Esophagus (tissue), 2 donors: Measurements from ENCODE around the gene C1orf122. TPM values are rescaled to one million over a fixed set of nuclear protein-coding genes. Genes with fewer than 3 reads are reported as not detected.
A peak's percentile ranks its signal among the peaks of the same experiment; 100 is the strongest.

ENCODE experiments used
- H3K27ac ChIP-seq, 2 donors: one replicate each; pipeline ENCODE4 v1.5.1; 2013; ENCODE audit warnings: low read depth in 2 of 2, mild to moderate bottlenecking in 2 of 2, inconsistent platforms in 1 of 2, low read length in 1 of 2, moderate library complexity in 1 of 2
- H3K27me3 ChIP-seq, 2 donors: one replicate each; pipeline ENCODE4 v1.6.1; 2013; ENCODE audit warnings: low read length in 2 of 2, control low read depth in 1 of 2, mild to moderate bottlenecking in 1 of 2; ENCODE audit not compliant: insufficient read depth in 2 of 2, control insufficient read depth in 1 of 2
- H3K36me3 ChIP-seq, 2 donors: one replicate each; pipeline ENCODE4 v1.6.1; 2013; ENCODE audit warnings: low read length in 1 of 2; ENCODE audit not compliant: control insufficient read depth in 2 of 2, insufficient read depth in 2 of 2
- H3K4me1 ChIP-seq, 2 donors: one replicate each; pipeline ENCODE4 v1.6.1; 2013; ENCODE audit warnings: low read length in 1 of 2; ENCODE audit not compliant: control insufficient read depth in 2 of 2, insufficient read depth in 2 of 2
- H3K4me3 ChIP-seq, 2 donors: one replicate each; pipeline ENCODE4 v1.5.1; 2013; ENCODE audit warnings: low read length in 2 of 2, mild to moderate bottlenecking in 2 of 2, low read depth in 1 of 2, moderate library complexity in 1 of 2
- H3K9me3 ChIP-seq, 2 donors: one replicate each; pipeline ENCODE4 v1.6.1; 2013; ENCODE audit warnings: mild to moderate bottlenecking in 2 of 2, low read depth in 1 of 2, low read length in 1 of 2, moderate library complexity in 1 of 2; ENCODE audit not compliant: control insufficient read depth in 2 of 2, insufficient read depth in 1 of 2
- WGBS, 2 donors: extraction: QIAGEN DNeasy Blood & Tissue Kit; methylation state at CpG; one replicate each; pipeline ENCODE4 v1.1.7; 2013; 5-methylcytosine and 5-hydroxymethylcytosine counted together
- polyA plus RNA-seq, 2 donors: library from polyadenylated mRNA; stranded (reverse); fragments of 200-250 nt; gene quantifications; one replicate each; pipeline ENCODE4 v1.2.3, GENCODE V29; 2013
- donor health status: healthy with polysubstance abuse.
- donor health status: Bipolar disorder and iron deficiency.

Gene C1orf122
- polyA plus RNA-seq, result 10 to 100 TPM; 19.3 to 39.0 TPM

DNA sequence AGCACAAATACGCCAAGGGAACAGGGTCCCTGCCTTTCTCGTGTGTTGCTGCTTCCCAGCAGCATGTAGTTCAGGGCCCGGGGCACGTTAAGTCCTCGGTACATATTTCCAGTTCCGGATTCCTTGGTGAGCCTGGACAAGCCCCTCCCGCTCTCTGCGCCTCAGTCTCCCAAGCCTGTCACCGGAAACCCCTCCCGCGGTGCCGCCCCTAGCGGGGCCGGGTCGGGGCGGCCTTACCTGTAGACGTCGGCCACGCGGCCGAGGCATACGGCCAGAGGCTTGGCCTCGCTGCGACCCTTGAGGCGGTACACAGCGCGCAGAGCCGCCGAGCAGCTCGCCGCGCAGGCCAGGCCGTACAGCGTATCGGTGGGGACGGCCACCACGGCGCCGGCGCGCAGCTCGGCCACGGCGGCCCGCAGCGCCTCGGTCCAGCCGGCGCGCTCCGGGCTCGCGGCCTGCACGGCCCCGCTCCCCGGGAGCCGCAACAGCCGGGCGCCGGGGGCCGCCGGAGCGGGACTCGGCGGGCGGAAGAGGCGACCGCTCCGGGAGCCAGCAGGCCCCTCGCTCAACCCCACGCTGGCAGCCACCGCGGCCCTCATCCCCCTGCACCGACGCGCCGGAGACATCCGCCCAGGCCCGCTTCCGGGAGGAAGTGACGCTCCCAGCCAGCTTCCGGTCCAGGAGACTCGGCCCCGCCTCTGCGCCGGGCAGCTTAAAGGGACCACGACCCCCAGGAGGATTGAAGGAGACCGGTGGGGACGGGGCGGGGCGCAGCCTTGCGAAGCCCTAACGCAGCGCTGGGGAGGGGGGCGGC lies at the start of gene C1orf122, which contains the start of gene YRDC:
Gene C1orf122 (plus strand): TSS at position 236 of the 814 bp plus-strand sequence. CDS start 615 bp downstream, outside the sequence.
Gene YRDC (minus strand): TSS at position 654 of the 814 bp plus-strand sequence. CDS start 28 bp downstream, at position 626.
- Histone ChIP-seq H3K36me3 (peaks cover 12 to 26% of the 10 kb centered on the region in 2 donors), H3K9me3 (no peaks in the 10 kb centered on the region), H3K27me3 (no peaks in the 10 kb centered on the region), H3K4me3 (peak within 1 kb of the TSS; percentile 87 to 97), H3K4me1 (no peaks in the 10 kb centered on the region), H3K27ac (peak within 1 kb of the TSS; percentile 95)
- WGBS, 2 donors, result 0% methylated on average over 69 to 95 of the region's 95 CpGs

DNA sequence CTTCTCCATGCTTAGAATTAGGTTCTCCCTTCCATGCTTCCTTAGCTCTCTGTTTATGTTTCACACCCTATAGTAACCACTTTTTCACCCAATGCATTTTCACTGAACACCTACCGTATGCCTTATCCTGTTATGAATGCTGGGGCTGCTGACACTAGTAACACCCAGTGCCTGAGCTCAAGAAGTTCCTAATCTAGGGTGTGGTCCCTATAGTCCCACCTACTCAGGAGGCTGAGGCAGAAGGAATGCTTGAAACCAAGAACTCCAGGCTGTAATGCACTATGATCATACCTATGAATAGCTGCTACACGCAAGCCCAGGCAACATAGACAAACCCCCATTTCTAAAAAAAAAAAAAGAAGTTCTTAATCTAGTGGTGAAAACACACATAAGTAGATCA lies 48.1 kb upstream of the C1orf122 start:
- Histone ChIP-seq H3K4me1 (peaks cover 0 to 3% of the 10 kb centered on the region in 2 donors), H3K9me3 (no peaks in the 10 kb centered on the region), H3K36me3 (no peaks in the 10 kb centered on the region), H3K27ac (no peak overlapping the region), H3K27me3 (peaks cover 0 to 5% of the 10 kb centered on the region in 2 donors), H3K4me3 (no peak overlapping the region)
- WGBS, 2 donors, result 74 to 82% methylated on average over 2 of the region's 2 CpGs

- no peak overlapping the region for H3K4me3 ChIP-seq
- H3K27me3 ChIP-seq, result peaks cover 5 to 8% of the 10 kb centered on the region in 2 donors
- no peaks in the 10 kb centered on the region for H3K36me3 ChIP-seq
- no peak overlapping the region for H3K27ac ChIP-seq
- H3K4me1 ChIP-seq, result peaks cover 5 to 6% of the 10 kb centered on the region in 2 donors
- 56 to 57% methylated on average over 68 of the region's 68 CpGs for WGBS, 2 donors
- peaks cover 0 to 2% of the 10 kb centered on the region in 2 donors for H3K9me3 ChIP-seq
Measured at GRCh38 chr1:37761416-37762095, 46.0 kb upstream of the C1orf122 start.

- Histone ChIP-seq H3K27ac (no peak overlapping the region), H3K9me3 (peaks cover 0 to 2% of the 10 kb centered on the region in 2 donors), H3K36me3 (no peaks in the 10 kb centered on the region), H3K4me3 (no peak overlapping the region), H3K27me3 (peaks cover 5 to 9% of the 10 kb centered on the region in 2 donors), H3K4me1 (peaks cover 5 to 6% of the 10 kb centered on the region in 2 donors)
- 49 to 66% methylated on average over 2 of the region's 2 CpGs for WGBS, 2 donors
Measured at GRCh38 chr1:37762516-37762915, 45.1 kb upstream of the C1orf122 start.

DNA sequence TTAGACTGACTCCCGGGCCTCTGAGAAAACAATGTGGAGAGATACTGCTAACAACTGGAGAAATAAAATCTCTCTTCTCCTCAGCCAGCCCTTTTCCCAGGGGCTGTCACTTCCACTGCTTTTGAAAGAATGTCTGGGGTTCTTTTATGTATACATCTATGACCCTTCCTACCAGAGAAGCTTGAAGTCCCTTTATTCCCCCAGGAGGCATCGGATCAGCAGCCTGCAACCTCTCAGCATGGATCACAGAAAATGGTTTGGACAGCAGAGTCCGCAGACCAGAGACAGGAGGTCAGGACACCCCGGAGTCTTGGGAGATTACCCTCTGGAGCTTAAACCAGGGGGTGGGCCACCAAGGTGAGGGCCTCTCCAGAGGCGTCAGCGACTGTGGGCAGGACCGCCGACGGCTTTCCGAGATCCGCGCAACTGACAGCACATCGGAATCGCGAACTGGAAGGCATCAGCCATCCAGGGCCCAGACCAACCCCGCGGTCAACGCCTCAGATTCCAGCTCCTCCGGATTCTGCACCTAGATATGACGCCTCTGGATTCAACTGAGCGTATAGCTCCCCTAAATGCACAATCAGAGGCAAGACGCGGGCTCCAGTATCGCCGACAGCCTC lies 43.7 kb upstream of the C1orf122 start:
- no peaks in the 10 kb centered on the region for H3K36me3 ChIP-seq
- no peak overlapping the region for H3K4me3 ChIP-seq
- no peak overlapping the region for H3K27ac ChIP-seq
- H3K9me3 ChIP-seq, result peaks cover 0 to 2% of the 10 kb centered on the region in 2 donors
- 30% methylated on average over 25 of the region's 25 CpGs for WGBS, 2 donors
- peaks cover 5 to 9% of the 10 kb centered on the region in 2 donors for H3K27me3 ChIP-seq
- peaks cover 5 to 6% of the 10 kb centered on the region in 2 donors for H3K4me1 ChIP-seq

DNA sequence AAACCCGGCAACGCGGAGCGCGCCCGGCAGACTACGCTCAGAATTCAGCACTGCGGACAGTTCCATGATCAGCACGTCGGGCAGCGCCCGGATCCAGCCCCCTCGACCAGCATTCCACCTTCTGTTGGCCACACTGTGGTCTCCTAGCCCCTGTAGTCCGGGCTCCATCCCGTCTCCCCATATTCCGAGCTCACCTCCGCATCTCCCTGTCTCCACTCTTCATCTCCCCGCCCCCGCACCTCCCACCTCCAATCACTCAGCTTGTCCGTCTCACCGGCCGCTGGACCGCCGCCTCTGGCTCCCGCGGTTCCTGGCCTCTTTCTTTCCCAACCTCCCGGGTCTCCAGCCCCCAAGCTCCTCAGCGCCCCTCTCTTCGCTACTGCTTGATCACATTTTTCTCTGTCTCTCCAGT lies 43.2 kb upstream of the C1orf122 start:
- no peaks in the 10 kb centered on the region for H3K36me3 ChIP-seq
- H3K9me3 ChIP-seq, result peaks cover 0 to 2% of the 10 kb centered on the region in 2 donors
- H3K4me1 ChIP-seq, result peaks cover 5 to 6% of the 10 kb centered on the region in 2 donors
- H3K27me3 ChIP-seq, result peaks cover 5 to 9% of the 10 kb centered on the region in 2 donors
- 11 to 12% methylated on average over 27 to 29 of the region's 29 CpGs for WGBS, 2 donors
- H3K4me3 ChIP-seq, result no peak overlapping the region
- no peak overlapping the region for H3K27ac ChIP-seq

- 4 to 7% methylated on average over 33 of the region's 33 CpGs for WGBS, 2 donors
- Histone ChIP-seq H3K9me3 (peaks cover 0 to 2% of the 10 kb centered on the region in 2 donors), H3K27ac (no peak within 1 kb of the TSS), H3K4me3 (no peak within 1 kb of the TSS), H3K36me3 (no peaks in the 10 kb centered on the region), H3K27me3 (peaks cover 5 to 9% of the 10 kb centered on the region in 2 donors), H3K4me1 (peaks cover 5 to 6% of the 10 kb centered on the region in 2 donors)
Measured at GRCh38 chr1:37764888-37765441, 42.6 kb upstream of the C1orf122 start, which contains the start of gene EPHA10. Gene EPHA10, minus strand, starts transcription at chr1:37765120. Its CDS starts 54 bp downstream, at chr1:37765066.

GRCh38 chr1:37765916-37766664 lies 41.5 kb upstream of the C1orf122 start:
- Histone ChIP-seq H3K4me1 (peaks cover 5 to 6% of the 10 kb centered on the region in 2 donors), H3K36me3 (no peaks in the 10 kb centered on the region), H3K27me3 (peaks cover 5 to 9% of the 10 kb centered on the region in 2 donors), H3K9me3 (peaks cover 0 to 2% of the 10 kb centered on the region in 2 donors), H3K4me3 (no peak overlapping the region), H3K27ac (no peak overlapping the region)
- 7% methylated on average over 27 of the region's 27 CpGs for WGBS, 2 donors
